Fibroblast of skin of abdomen (primary cell): ENCODE data around the gene COL9A3.

Experiments
- DNase-seq: peaks from one replicate; pipeline ENCODE4 v3.0.0-alpha.2; 2013

Gene COL9A3

GRCh38 chr20:62882426-62882825 is 65.6 kb downstream of the COL9A3 start:
- no peak for DNase-seq

- no peak for DNase-seq
These were observed 67.7 kb downstream of the COL9A3 start for GRCh38 chr20:62884556-62884955.

DNA sequence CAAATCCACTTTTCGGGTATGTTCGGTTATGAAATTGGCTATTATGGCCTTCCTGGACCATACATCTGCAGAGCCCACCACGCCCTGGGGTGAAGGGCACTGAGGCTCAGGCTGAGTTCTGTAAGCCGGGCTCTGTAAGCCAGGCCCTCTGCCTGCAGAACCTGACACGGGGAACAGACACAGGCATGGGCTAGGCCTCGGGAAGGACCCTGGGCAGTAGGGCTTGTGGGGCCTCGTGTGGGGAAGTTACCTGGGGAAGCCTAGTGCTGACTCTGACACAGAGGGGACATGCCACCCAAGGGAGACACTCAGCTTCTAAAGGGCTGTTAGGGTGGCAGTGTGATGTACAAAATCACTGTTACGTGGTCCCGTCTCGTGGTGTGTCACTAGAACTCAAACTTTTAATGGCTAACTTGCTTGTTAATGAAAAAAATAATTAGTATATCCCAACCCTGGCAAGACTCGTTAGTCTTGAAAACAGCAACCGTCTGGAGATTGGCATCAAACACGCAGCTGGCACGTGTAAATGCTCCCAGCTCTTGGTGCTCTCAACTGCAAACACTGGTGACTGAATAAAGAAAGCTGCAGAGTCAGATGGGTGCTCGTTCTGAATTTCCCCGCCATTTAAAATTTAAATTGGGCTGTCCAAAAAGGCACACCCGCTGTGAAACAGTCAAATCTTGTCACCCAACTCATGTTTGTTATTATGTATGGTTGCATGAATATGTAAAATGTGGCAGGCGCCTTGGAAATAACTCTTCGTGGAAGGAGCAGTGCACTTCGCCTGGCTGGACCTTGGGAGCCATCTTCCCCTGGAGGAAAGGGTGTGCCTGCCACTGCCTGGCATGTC is 68.4 kb downstream of the COL9A3 start:
- no peak for DNase-seq

GRCh38 chr20:62885896-62886708 is 69.3 kb downstream of the COL9A3 start:
- DNase-seq: no peak

DNA sequence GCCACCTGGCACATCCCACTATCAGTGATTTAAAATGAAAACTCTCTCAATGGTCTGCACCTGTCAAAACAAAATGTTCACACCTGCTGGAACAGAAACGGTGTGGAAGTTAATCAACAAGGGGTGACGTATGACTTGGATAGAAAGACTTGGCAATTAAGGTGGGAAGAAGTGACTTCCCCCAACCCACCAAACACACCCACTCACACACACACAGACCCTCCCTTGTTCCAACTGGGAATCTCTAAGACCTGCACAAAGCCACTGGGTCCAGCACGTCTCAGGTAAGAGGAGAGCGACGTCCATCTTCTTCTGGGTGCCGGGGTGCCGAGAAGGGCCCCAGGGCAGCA is 69.8 kb downstream of the COL9A3 start:
- no peak for DNase-seq

GRCh38 chr20:62887152-62887859 is 70.5 kb downstream of the COL9A3 start:
- peak; percentile 93 for DNase-seq

- no peak for DNase-seq
These were observed 71.0 kb downstream of the COL9A3 start for GRCh38 chr20:62887860-62888239.

- no peak for DNase-seq
These were observed 71.6 kb downstream of the COL9A3 start for GRCh38 chr20:62888406-62888805.

DNA sequence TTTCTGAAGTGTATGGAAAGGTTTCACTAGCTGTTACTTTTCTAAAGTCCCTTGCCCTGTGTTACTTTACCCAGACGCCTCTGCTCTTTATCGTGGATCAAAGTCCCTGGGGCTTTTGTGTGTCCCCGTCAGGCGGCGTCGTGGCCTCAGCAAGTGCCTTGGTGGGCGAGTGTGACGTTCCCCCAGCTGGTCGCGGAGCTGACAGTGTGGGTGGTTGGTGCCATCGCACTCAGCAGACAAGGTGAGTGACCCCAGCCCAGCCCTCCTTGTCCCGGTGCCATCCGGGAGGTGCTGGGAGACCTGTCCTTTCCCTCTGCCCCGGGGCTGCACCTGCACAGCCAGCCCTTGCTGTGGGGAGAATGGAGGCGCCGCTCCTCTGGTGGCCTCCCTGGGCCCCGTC is 72.1 kb downstream of the COL9A3 start:
- no peak for DNase-seq

GRCh38 chr20:62889411-62889810 is 72.6 kb downstream of the COL9A3 start:
- DNase-seq: no peak

- DNase-seq: no peak
These were observed 73.0 kb downstream of the COL9A3 start for GRCh38 chr20:62889871-62890270.

DNA sequence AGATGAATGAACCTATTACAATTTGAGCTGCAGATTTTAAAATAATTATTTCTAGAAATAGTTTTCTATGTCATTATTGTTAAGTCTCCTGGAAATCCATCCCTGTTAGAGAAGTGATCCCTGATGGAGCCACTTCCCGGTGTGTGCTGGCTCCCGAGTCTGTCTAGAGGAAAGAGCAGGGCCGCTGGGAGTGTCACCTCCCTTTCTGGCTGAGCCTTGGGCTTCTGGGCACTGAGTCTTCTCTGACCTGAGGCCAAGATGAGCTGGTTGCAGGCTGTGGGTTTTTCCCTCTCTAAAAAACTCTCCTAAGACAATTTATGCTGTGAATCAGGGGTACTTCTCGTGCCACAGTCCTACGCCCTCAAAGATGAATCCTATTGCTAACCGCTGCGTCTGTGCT is 73.6 kb downstream of the COL9A3 start:
- no peak for DNase-seq
